NCI-H2196 (cell line): ENCODE data around the gene ATG5.
A peak's percentile ranks its signal among the peaks of the same experiment; 100 is the strongest.
"Not testable (repeated sequence)": the region's sequence is repeated elsewhere in the genome, so short reads cannot be mapped to it uniquely, and the experiment has no call there.

Experiments used
- DNase-seq: peaks from one replicate; lab custom pipeline; 2025; ENCODE audit not compliant: unreplicated experiment; lab: John Stamatoyannopoulos, UW

The ATG5 gene

GRCh38 chr6:106259748-106260147, 65.8 kb downstream of the ATG5 start:
- not testable (repeated sequence) for DNase-seq

- no peak for DNase-seq
Observed at GRCh38 chr6:106258726-106259125, 66.8 kb downstream of the ATG5 start.

- DNase-seq: no peak
Observed at GRCh38 chr6:106257195-106257594, 68.4 kb downstream of the ATG5 start.

DNA sequence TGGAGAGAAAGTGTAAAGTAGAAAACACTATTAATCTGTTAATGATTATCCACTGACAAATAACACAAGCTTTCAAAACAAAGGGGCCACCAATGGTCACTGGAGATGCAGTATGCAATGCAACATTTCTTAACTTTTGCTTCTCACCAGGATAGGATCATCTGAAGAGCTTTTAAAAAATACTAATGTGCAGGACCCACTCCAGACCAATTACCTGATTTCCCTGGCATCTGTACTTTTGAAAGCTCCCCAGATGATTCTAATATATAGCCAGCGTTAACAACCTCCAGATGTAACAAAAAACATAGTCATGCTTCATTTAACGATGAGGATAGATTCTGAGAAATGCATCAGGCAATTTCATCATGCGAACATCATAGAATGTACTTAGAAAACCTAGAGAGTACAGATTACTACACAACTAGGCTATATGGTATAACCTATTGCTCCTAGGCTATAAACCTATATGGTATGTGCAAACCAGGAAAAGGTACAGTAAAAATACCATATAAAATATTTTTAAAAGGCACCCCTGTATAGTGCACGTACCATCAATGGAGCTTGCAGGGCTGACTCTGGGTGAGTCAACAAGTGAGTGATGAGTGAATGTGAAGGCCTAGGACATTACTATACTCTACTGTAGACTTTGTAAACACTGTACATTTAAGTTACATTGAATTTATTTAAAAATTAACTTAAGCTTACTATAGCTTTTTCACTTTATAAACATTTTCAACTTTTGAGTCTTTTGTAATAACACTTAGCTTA, 69.2 kb downstream of the ATG5 start:
- no peak for DNase-seq

DNA sequence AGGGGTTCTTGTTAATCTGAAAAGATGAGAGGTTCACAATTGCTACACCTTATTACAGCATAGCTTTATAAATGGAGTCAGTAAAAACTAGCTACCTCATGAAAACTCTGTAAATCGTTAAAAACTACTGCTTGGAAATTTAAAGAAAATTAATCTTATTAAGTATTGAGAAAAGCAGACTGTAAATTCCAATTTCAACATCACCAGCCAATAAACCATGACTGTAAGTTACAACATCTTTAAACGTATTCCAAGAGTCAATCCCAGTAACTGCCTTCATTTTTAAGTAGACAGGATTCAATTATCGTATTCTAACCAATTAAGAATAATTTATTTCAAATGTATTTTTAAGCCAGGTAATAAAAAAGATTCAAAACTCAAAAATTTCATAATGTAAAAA, 70.3 kb downstream of the ATG5 start:
- no peak for DNase-seq

DNA sequence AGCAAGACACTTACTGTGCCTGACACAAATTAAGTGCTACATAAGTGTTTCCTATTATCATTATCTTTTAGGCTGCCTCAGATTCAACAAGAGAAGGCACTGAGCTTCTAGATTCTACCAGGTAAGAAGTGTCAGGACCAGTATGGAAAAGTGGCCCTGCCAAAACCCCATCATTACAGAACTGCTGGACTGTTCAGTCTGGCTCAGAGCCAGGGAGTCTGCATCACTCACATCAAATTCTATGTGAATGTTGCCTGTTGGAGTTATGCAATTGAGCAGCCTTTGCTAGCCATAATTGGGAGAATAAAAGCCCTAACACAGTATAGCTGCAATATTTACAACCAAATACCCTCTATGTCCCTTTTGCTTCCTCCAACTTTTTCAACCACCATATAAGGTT, 70.9 kb downstream of the ATG5 start:
- peak; percentile 2 for DNase-seq

- DNase-seq: no peak
Observed at GRCh38 chr6:106253731-106254130, 71.8 kb downstream of the ATG5 start.

- DNase-seq: peak; percentile 6
Observed at GRCh38 chr6:106253172-106253571, 72.4 kb downstream of the ATG5 start.

DNA sequence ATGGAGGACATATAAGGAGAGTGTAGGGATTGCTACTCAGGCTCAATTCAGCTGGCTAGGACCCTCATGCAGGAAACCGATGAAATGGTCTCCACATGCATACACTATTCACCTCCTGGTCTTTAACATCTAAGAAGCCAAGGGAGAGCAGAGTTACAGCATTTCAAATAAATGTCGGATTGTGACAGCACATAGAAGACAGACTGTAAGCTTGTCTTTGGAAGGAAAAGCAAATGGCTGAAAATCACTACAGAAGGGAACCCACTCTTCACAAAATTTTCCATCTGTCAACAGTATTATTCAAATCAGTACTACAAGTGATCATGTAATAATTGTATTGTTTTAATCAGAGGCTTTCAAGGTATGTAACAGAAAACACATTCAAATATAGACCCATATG, 72.9 kb downstream of the ATG5 start:
- no peak for DNase-seq

- not testable (repeated sequence) for DNase-seq
Observed at GRCh38 chr6:106251531-106252255, 73.9 kb downstream of the ATG5 start.

DNA sequence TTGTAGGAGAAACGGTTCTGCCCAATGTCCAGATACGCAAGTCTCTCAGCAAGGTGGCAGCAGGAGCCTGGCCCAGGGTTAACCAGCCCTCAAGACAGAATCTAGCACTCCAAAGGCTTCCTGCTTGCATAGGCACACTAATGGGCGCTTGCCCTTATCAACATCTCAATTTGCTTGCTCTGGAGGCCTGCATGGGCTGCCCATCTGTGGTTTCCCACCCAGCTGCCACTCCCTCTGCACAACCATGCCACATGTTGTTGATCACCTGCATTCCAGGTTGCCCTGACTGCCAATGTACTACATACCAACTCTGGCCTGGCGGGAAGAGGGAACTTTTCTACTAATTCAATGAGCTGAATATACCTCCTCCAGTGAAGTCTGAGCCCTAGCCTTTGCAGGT, 74.6 kb downstream of the ATG5 start:
- DNase-seq: no peak

GRCh38 chr6:106249658-106250057, 75.9 kb downstream of the ATG5 start:
- DNase-seq: no peak

DNA sequence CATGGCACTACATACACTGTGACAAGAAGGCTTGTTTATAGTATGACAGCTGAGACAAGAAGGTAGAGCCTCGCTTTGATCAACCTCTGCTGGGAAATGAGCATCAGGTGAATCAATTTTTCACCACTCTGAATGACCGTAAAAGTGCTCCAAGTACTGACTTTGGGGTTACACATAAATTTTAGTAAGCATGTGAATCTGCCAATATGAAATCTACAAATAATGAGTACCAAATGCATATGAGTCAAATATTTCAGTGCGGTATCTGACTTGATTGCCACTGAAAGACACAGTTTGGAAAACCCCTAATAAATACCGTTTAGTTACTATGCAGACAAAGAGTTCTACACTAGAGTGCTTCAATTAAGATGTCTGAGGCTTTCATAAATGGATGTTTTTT, 77.8 kb downstream of the ATG5 start:
- no peak for DNase-seq

- DNase-seq: no peak
Observed at GRCh38 chr6:106247293-106247692, 78.3 kb downstream of the ATG5 start.

- DNase-seq: no peak
Observed at GRCh38 chr6:106244931-106245330, 80.6 kb downstream of the ATG5 start.

- DNase-seq: no peak
Observed at GRCh38 chr6:106244521-106244920, 81.0 kb downstream of the ATG5 start.

DNA sequence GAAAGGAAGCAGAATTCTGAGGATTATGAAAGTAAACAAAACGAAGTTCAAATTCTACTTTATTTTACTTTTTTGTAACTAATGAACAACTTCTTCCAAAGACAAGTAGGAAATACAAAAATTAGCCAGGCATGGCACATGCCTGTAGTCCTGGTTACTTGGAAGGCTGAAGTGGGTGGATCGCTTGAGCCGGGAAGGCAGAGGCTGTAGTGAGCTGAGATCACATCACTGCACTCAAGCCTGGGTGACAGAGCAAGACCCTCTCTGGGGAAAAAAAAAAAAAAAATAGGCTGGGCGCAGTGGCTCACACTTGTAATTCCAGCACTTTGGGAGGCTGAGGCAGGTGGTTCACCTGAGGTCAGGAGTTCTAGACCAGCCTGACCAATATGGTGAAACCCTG, 82.3 kb downstream of the ATG5 start:
- no peak for DNase-seq

GRCh38 chr6:106241498-106241897, 84.1 kb downstream of the ATG5 start:
- no peak for DNase-seq

DNA sequence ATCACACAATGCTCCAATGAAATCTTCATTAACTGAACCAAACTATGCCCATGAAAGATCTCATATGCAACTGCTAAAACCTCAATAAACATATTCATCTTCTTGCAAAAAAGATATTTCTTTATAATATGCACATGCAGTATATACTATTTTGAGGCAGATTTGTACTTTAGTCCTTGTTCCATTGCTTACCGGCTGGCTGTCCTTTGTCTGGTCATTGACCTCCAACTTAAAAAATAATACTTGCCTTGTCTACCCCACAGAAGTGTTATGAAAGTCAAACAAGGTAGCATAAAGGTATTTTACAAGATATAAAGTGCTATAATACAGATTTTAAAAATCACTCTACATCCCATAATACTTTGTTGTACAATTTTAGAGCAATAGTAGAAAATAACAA, 88.3 kb downstream of the ATG5 start:
- DNase-seq: no peak

DNA sequence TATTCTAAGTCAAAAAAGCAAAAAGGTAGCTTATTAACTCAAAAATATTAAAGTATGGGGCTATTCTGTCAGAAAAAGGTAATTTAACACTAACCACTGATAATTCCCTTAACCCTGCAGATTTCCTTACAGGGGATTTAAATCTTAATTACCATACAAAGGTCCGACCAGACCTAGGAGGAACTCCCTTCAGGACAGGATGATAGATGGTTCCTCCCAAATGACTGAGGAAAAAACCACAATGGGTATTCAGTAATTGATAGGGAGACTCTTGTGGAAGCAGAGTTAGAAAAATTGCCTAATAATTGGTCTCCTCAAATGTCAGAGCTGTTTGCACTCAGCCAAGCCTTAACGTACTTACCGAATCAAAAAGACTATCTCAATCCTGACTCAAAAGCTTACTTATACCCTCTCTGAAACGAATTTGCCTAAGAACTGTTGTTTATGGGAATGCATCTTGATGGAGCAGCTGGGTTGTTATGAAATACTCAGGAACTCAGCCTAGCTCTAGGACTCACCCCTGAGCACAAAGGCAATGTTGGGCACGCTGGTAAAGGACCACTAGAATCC, 95.6 kb downstream of the ATG5 start:
- DNase-seq: not testable (repeated sequence)

GRCh38 chr6:106227612-106228507, 97.7 kb downstream of the ATG5 start:
- DNase-seq: no peak
